Measurements from ENCODE around the gene TIPRL. TPM values are rescaled to one million over a fixed set of nuclear protein-coding genes. Genes with fewer than 3 reads are reported as not detected.
"Not testable (repeated sequence)": the region's sequence is repeated elsewhere in the genome, so short reads cannot be mapped to it uniquely, and the experiment has no call there.

TIPRL gene
- total RNA-seq, 1 donor from 2014 or later, result 28.9 TPM

DNA sequence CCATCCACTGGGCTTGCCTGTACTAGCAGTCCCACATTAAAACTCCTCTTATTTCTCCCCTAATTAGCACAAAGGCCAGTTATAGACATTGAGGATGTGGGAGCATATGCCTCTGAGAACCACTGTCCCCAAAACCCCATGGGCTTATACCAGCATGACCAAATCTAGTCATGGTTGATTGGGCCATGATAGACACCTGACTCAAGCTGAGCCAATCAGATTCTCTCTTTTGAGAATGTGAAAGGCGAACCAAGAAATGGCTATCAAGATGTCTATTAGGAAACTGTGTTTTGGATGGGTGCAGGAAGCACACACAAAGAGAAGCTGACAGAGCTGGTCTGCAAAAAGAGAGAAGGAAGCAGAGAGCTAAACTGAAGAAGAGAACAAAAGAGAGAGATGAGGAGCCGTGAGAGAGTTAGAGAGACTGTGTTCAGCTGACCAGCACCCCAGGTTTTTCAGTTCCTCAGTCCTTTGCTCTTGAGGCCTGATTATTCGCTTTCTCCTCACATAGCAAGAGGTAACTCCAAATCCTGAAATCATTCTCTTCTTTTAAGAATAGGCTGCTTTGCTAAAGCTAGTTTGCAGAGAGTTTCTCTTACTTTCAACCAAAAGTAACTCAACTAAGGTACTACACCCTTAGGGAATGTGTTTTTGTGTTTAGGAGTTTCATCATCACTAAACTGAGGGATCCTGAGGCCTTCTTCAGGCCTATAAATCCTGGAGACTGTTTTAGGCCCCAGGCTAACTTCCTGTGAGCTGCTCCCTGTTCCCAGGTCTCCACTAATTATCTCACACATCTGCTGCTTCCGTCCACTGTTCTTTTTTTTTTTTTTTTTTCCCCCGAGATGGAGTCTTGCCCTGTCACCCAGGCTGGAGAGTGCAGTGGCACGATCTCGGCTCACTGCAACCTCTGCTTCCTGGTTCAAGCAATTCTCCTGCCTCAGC is 7.9 kb upstream of the TIPRL start:
- H3K27ac Mint-ChIP-seq, result no peak overlapping the region
- peaks cover 2% of the 10 kb centered on the region for H3K27me3 Mint-ChIP-seq (ENCODE audit: low read depth)
- H3K4me3 Mint-ChIP-seq, result no peak overlapping the region

DNA sequence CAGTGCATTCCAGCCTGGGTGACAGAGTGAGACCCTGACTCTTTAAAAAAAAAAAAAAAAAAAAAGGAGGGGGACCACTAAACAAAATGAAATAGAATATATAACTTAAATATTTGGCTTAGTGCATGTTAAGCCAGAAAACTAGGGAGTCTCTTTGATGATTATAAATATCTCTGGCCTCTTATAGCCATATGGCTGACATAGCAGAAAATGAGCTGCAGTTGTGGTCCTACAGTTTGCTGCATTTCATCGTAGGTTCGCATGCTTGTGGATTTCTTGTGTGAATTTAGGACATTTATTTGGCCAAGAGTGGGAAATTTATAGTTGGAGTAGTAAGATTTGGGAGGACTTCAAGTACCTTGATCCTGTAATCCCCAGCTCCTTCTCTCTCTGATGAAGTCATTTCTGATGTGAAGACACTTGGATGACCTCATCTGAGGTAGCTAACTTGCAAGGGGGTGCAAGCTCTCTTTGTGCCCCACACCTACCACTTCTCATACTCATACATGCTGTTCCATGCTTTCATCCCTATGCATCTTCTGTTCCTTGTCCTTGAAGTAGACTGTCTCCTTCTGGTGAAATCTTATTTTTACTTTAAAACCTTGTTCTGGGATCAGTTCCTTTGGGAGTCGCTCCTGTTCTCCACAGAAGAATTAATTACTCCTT is 6.4 kb upstream of the TIPRL start:
- DNase-seq (ENCODE audit: low spot score in 2 of 2, unreplicated experiment in 2 of 2), result no peak
- no peak overlapping the region for H3K4me3 Mint-ChIP-seq
- peaks cover 2% of the 10 kb centered on the region for H3K27me3 Mint-ChIP-seq (ENCODE audit: low read depth)

More for the DNA sequence above, 7.9 kb upstream of the TIPRL start:
- peaks cover 2% of the 10 kb centered on the region for H3K4me1 Mint-ChIP-seq
- TF ChIP-seq, protein P1, sequence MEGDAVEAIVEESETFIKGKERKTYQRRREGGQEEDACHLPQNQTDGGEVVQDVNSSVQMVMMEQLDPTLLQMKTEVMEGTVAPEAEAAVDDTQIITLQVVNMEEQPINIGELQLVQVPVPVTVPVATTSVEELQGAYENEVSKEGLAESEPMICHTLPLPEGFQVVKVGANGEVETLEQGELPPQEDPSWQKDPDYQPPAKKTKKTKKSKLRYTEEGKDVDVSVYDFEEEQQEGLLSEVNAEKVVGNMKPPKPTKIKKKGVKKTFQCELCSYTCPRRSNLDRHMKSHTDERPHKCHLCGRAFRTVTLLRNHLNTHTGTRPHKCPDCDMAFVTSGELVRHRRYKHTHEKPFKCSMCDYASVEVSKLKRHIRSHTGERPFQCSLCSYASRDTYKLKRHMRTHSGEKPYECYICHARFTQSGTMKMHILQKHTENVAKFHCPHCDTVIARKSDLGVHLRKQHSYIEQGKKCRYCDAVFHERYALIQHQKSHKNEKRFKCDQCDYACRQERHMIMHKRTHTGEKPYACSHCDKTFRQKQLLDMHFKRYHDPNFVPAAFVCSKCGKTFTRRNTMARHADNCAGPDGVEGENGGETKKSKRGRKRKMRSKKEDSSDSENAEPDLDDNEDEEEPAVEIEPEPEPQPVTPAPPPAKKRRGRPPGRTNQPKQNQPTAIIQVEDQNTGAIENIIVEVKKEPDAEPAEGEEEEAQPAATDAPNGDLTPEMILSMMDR (IDR thresholded peaks at IDR 0.05; ENCODE audit: unreplicated experiment), result no peak
- peaks cover 3% of the 10 kb centered on the region for H3K9me3 Mint-ChIP-seq
- no peaks in the 10 kb centered on the region for H3K36me3 Mint-ChIP-seq
- no peak for DNase-seq (ENCODE audit: low spot score in 2 of 2, unreplicated experiment in 2 of 2)

DNA sequence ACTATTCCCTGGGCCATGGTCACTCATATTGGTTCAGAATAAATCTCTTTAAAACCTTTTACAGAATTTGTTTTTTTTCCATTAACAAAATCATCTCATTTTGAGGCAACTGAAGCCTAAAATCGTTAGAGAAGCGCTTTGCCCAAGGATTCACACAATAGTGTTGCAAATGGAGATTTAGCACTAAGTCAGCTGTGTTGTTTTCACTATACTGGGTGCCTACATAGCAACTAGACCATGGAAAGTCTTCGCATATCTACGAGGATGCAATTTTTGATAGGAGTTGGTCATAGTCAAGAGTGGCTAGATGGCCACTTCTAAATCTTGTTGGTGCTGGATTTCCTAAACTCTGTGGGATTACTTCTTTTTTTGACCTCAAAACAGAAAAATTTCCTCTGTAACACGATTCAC is 530 bp upstream of the TIPRL start:
- H3K27ac Mint-ChIP-seq, result no peak overlapping the region
- TF ChIP-seq, protein P1 (IDR thresholded peaks at IDR 0.05; ENCODE audit: unreplicated experiment), result no peak
- peaks cover under 1% of the 10 kb centered on the region for H3K4me1 Mint-ChIP-seq
- DNase-seq (ENCODE audit: low spot score in 2 of 2, unreplicated experiment in 2 of 2), result no peak
- peaks cover 2% of the 10 kb centered on the region for H3K27me3 Mint-ChIP-seq (ENCODE audit: low read depth)
- H3K4me3 Mint-ChIP-seq, result no peak overlapping the region
- H3K9me3 Mint-ChIP-seq, result peaks cover 3% of the 10 kb centered on the region
- H3K36me3 Mint-ChIP-seq, result no peaks in the 10 kb centered on the region

More for the DNA sequence above, 6.4 kb upstream of the TIPRL start:
- Mint-ChIP-seq H3K27ac (no peak overlapping the region), H3K4me1 (peaks cover 2% of the 10 kb centered on the region), H3K9me3 (peaks cover 3% of the 10 kb centered on the region), H3K36me3 (no peaks in the 10 kb centered on the region)
- TF ChIP-seq, protein P1 (IDR thresholded peaks at IDR 0.05; ENCODE audit: unreplicated experiment), result no peak

DNA sequence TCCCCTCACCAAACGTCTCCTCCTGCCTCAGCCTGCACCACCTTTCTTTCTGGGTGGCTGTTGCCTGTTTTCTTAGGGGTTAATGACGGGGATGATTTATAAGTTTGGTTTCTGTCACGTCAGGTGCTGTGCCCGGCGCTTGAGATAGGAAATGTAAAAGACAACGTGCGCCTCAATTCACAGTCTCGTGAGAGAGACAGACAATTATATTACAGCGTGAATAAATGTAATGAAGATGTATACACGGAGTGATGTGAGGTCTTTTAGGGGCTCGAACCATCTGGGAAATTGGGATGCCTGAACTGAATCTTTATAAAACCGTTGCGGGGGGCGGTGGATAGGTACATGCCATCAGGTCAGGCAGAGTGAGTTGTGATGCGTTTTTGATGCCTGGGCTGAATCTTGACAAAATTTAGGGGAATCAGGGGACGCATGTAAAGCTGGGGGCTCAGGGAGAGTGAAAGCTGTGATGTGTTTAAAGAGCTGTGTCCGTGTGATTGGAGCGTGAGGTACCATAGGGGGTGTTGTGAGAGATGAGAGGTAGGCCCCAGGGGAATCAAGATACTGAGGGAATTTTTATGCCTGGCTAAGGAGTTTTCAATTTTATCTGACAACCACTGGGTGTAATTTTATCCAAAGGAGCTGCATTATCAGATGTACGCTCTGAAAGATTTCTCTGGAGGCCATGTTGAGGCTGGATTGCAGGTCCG is 831 bp downstream of the TIPRL start:
- TF ChIP-seq, protein P1 (IDR thresholded peaks at IDR 0.05; ENCODE audit: unreplicated experiment), result no peak

DNA sequence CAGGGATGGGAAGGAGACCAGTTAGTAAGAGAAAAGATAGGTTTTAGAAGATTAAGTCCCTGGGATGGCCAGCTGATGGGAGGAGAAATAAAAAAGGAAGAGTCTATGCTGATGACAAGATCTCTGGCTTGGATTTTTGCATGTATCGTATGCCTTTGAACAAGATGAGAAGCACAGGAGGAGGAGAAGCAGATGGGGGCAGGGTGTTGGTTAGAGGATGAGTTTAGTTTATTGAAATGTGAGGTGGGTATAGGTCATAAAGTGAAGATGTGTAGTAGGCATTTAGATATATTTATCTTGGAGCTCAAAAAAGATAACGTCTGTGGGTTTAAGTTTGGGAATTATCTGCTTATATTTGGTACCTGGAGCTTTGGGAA is 1.4 kb downstream of the TIPRL start:
- no peak for DNase-seq (ENCODE audit: low spot score in 2 of 2, unreplicated experiment in 2 of 2)
- Mint-ChIP-seq H3K36me3 (no peaks in the 10 kb centered on the region), H3K9me3 (peaks cover 3% of the 10 kb centered on the region), H3K4me1 (peaks cover 2% of the 10 kb centered on the region), H3K27ac (no peak overlapping the region), H3K27me3 (ENCODE audit: low read depth) (no peaks in the 10 kb centered on the region), H3K4me3 (no peak overlapping the region)
- TF ChIP-seq, protein P1 (IDR thresholded peaks at IDR 0.05; ENCODE audit: unreplicated experiment), result no peak

More for the DNA sequence above, 831 bp downstream of the TIPRL start:
- no peaks in the 10 kb centered on the region for H3K36me3 Mint-ChIP-seq
- H3K9me3 Mint-ChIP-seq, result peaks cover 3% of the 10 kb centered on the region
- H3K27me3 Mint-ChIP-seq (ENCODE audit: low read depth), result no peaks in the 10 kb centered on the region
- DNase-seq (ENCODE audit: low spot score in 2 of 2, unreplicated experiment in 2 of 2), result no peak
- H3K4me1 Mint-ChIP-seq, result peaks cover 2% of the 10 kb centered on the region
- no peak overlapping the region for H3K4me3 Mint-ChIP-seq
- H3K27ac Mint-ChIP-seq, result no peak overlapping the region

DNA sequence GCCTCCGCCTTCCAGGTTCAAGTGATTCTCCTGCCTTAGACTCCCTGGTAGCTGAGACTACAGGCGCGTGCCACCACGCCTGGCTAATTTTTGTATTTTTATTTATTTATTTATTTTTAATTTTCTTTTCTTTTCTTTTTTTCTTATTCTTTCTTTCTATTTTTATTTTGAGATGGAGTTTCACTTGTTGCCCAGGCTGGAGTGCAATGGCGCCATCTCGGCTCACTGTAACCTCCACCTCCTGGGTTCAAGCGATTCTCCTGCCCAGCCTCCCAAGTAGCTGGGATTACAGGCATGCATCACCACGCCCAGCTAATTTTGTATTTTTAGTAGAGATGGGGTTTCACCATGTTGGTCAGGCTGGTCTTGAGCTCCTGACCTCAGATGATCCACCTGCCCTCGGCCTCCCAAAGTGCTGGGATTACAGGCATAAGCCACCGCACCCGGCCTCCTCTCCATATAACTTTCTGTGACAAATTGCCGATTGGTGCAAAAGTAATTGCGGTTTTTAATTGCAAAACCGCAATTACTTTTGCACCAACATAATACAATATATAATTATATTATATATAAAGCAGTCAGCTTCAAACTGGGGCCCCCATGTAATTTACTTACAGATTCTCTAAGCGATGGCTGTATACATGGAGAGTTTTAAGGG is 2.4 kb downstream of the TIPRL start:
- not testable (repeated sequence) for H3K27ac Mint-ChIP-seq, H3K4me3 Mint-ChIP-seq

More for the DNA sequence above, 2.4 kb downstream of the TIPRL start:
- DNase-seq (ENCODE audit: low spot score in 2 of 2, unreplicated experiment in 2 of 2); H3K9me3 Mint-ChIP-seq; H3K27me3 Mint-ChIP-seq (ENCODE audit: low read depth); H3K36me3 Mint-ChIP-seq; H3K4me1 Mint-ChIP-seq: not testable (repeated sequence)
